Activated naive CD4-positive, alpha-beta T cell treated with anti-CD3 and anti-CD28 coated beads, Interleukin-2, amount 50 U/mL, for 24 hours (primary cell): ENCODE data around the gene RECK.
"Not testable (repeated sequence)": the region's sequence is repeated elsewhere in the genome, so short reads cannot be mapped to it uniquely, and the experiment has no call there.

Experiments
- H3K27ac Mint-ChIP-seq: one replicate; pipeline ENCODE4 v1.8.0; 2021; ENCODE audit warnings: mild to moderate bottlenecking, mixed read lengths
- H3K27me3 Mint-ChIP-seq: one replicate; pipeline ENCODE4 v1.8.0; 2021; ENCODE audit warnings: mixed read lengths
- H3K36me3 Mint-ChIP-seq: one replicate; pipeline ENCODE4 v1.8.0; 2021; ENCODE audit warnings: mixed read lengths
- H3K4me1 Mint-ChIP-seq: one replicate; pipeline ENCODE4 v1.8.0; 2021; ENCODE audit warnings: mixed read lengths
- H3K4me3 Mint-ChIP-seq: one replicate; pipeline ENCODE4 v1.8.0; 2021; ENCODE audit warnings: mild to moderate bottlenecking, mixed read lengths
- H3K9me3 Mint-ChIP-seq: one replicate; pipeline ENCODE4 v1.8.0; 2021; ENCODE audit warnings: mixed read lengths

The RECK gene

DNA sequence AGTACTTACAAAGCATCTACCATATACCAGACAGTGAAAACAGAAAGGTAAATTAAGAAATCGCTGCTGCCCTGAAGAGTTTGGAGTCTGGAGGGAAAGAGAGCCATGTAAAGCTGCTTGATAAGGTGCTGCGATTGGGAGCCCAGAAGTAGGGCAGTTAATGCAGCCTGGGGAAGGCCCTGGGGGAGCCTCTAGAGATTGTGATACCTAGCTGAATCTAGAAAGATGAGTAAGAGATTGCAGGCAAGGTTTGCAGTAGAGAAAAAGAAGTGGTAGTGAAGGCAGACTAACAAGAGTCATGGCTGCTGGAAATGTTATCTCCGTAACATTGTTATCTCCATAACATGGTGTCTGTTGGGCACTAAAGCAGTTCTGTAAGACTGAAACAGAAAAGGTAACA, 75.8 kb downstream of the RECK start:
- peaks cover 2% of the 10 kb centered on the region for H3K36me3 Mint-ChIP-seq
- no peaks in the 10 kb centered on the region for H3K27me3 Mint-ChIP-seq
- no peak overlapping the region for H3K27ac Mint-ChIP-seq
- H3K9me3 Mint-ChIP-seq: no peaks in the 10 kb centered on the region
- H3K4me3 Mint-ChIP-seq: no peak overlapping the region
- H3K4me1 Mint-ChIP-seq: peaks cover 5% of the 10 kb centered on the region

DNA sequence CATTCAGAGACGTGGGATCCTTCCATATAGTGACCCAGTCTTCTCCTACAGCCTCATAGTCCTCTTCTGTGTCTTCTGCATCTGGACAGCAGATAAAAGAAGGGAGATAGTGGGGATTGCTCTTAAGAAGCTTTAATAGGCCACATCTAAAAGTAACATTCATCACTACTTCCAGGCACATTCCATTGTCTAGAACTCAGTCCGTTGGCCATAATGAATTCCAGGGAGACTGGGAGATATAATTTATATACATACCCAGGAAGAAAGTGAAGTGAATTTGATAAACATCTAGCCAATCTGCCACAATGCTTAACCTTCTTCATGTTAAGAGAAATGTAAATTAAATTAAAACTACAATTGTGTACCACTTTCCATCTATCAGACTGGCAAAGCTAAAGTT, 77.3 kb downstream of the RECK start:
- H3K9me3 Mint-ChIP-seq: no peaks in the 10 kb centered on the region
- H3K27me3 Mint-ChIP-seq: no peaks in the 10 kb centered on the region
- peaks cover under 1% of the 10 kb centered on the region for H3K4me1 Mint-ChIP-seq
- peaks cover 5% of the 10 kb centered on the region for H3K36me3 Mint-ChIP-seq
- H3K4me3 Mint-ChIP-seq: no peak overlapping the region
- H3K27ac Mint-ChIP-seq: no peak overlapping the region

DNA sequence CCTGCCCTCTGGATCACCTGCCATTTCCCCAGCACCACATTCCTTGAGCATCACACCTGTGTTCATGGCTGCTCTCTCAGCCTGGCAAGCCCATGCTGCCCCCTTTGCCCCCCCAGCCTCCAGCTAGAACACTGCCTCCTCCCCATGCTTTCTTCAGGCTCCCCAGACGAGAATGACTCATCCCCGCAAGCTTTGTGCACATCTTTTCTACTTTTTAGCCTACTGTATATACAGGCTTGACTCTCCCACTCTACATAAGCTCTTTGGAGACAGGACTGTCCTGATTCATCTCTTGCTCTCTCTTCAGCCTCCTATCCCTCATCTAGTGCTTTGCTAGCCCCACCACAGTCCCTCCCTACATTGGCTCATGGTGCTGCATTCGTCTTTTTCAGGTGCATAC, 79.9 kb downstream of the RECK start:
- Mint-ChIP-seq H3K36me3 (peaks cover 7% of the 10 kb centered on the region), H3K9me3 (no peaks in the 10 kb centered on the region), H3K27me3 (no peaks in the 10 kb centered on the region), H3K4me1 (no peaks in the 10 kb centered on the region), H3K27ac (no peak overlapping the region), H3K4me3 (no peak overlapping the region)

DNA sequence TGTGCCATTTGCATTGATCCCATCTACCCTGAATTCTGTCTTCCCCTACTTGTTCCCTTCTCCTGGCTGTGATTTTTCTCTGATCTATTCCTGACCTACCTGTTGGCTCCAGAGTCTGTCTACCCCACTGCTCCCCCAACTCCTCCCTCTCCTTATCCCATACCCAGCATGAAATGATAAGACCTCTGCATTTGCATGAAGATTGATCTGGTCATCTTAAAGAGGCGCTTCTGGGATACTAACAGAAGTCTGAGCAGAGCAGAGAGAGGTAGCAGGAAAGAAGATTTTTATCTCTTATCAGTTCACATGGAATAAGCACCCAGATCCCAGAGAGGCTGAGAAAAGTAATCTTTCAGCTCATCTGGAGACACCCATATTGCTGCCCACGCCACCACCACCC, 81.5 kb downstream of the RECK start:
- H3K27ac Mint-ChIP-seq: no peak overlapping the region
- H3K9me3 Mint-ChIP-seq: no peaks in the 10 kb centered on the region
- no peak overlapping the region for H3K4me3 Mint-ChIP-seq
- no peaks in the 10 kb centered on the region for H3K27me3 Mint-ChIP-seq
- no peaks in the 10 kb centered on the region for H3K4me1 Mint-ChIP-seq
- peaks cover 8% of the 10 kb centered on the region for H3K36me3 Mint-ChIP-seq

DNA sequence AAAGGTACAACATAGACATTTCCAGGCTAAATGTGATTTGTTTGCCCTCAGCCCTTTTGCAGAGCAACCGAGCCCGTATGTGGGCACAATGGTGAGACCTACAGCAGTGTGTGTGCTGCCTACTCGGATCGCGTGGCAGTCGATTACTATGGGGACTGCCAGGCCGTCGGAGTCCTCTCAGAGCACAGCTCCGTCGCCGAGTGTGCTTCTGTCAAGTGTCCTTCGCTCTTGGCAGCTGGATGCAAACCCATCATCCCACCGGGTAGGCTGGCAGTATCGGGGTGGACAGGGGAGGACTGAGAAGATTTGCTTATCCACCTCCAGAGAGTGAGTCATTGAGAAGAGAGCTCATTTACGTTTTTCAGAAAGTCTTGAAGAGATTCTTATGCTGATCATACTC, 82.0 kb downstream of the RECK start:
- H3K36me3 Mint-ChIP-seq: peaks cover 8% of the 10 kb centered on the region
- H3K27me3 Mint-ChIP-seq: no peaks in the 10 kb centered on the region
- H3K4me1 Mint-ChIP-seq: no peaks in the 10 kb centered on the region
- no peak overlapping the region for H3K27ac Mint-ChIP-seq
- no peak overlapping the region for H3K4me3 Mint-ChIP-seq
- H3K9me3 Mint-ChIP-seq: no peaks in the 10 kb centered on the region

DNA sequence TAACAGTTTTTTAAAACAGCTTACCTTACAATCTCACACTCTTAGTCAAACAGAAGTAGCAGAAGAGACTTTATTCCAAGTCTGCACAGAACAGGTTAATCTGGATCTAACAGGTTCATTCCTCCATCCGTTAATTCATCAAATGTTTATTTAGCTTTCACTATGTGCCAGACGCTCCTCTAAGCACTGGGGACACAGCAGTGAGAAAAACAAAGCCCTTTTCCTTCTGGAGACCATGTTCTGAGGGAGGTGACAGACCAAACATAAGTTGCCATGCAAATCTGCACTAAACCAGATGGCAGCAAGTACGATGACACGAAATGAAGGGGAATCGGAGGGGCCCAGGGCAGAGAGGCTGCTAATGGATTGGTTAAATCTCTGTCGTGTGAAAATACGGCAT, 82.8 kb downstream of the RECK start:
- H3K4me1 Mint-ChIP-seq: no peaks in the 10 kb centered on the region
- H3K9me3 Mint-ChIP-seq: no peaks in the 10 kb centered on the region
- H3K4me3 Mint-ChIP-seq: no peak overlapping the region
- H3K36me3 Mint-ChIP-seq: peaks cover 8% of the 10 kb centered on the region
- H3K27me3 Mint-ChIP-seq: no peaks in the 10 kb centered on the region
- no peak overlapping the region for H3K27ac Mint-ChIP-seq

DNA sequence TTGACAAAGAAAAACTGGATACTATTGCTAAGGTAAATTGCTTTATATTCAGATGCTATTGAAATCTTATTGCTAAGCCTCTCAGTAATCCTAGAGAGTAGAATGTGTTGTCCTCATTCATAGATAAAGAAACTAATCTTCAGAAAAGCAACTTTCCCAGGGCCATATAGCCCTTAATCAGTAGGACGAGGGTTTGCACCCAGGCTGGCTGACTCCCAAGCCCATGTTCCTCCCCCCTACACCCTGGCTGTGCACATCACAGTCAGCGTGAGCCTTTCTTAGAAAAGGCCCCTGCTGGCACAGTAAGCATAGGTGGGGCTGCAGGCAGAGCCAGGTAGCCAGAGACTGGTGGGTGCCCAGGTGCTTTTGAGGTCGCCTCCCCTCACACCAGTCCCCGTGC, 84.0 kb downstream of the RECK start:
- Mint-ChIP-seq H3K4me3 (no peak overlapping the region), H3K27ac (no peak overlapping the region), H3K36me3 (peaks cover 8% of the 10 kb centered on the region), H3K27me3 (no peaks in the 10 kb centered on the region), H3K9me3 (no peaks in the 10 kb centered on the region), H3K4me1 (peaks cover 7% of the 10 kb centered on the region)

DNA sequence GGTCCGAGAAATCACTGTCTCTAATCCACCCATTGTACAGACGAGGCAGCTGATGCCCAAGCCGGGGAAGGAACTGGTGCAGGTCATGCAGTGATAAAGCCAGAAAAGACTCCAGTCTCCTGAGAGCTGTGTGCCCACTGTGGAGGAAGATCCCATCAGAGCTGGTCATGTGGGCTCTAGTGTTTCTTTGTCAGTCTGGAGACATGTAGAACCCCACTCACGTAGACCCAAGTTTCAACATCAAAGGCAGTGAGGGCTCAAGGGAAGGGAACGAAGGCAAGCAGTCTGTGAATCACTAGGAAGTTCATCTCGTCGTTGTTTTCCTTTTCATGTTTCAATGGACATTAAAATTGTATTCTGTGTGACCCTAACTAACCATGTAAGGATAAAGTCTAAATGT, 85.3 kb downstream of the RECK start:
- Mint-ChIP-seq H3K9me3 (no peaks in the 10 kb centered on the region), H3K36me3 (peaks cover 7% of the 10 kb centered on the region), H3K27me3 (no peaks in the 10 kb centered on the region), H3K27ac (no peak overlapping the region), H3K4me1 (peaks cover 10% of the 10 kb centered on the region), H3K4me3 (no peak overlapping the region)

DNA sequence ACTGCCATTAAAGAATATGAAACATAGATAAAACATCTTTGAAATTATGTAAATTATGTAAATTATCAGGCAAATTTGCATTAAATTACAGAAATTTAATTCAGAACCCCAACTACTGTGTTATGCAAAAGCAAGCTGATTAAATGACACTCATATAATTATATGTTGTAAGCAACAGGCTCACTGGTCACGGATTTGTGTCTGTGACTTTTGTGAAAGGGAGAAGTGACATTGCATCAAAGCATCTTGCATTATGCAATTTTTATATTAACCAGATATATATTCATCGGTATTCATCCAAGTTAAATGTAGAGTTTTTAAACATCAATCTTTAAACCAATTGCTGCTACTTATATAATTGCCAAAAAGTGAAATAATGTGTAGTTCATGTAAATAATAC, 86.8 kb downstream of the RECK start:
- H3K9me3 Mint-ChIP-seq: no peaks in the 10 kb centered on the region
- no peak overlapping the region for H3K4me3 Mint-ChIP-seq
- H3K27me3 Mint-ChIP-seq: no peaks in the 10 kb centered on the region
- no peak overlapping the region for H3K27ac Mint-ChIP-seq
- H3K36me3 Mint-ChIP-seq: peaks cover 3% of the 10 kb centered on the region
- H3K4me1 Mint-ChIP-seq: peaks cover 24% of the 10 kb centered on the region

DNA sequence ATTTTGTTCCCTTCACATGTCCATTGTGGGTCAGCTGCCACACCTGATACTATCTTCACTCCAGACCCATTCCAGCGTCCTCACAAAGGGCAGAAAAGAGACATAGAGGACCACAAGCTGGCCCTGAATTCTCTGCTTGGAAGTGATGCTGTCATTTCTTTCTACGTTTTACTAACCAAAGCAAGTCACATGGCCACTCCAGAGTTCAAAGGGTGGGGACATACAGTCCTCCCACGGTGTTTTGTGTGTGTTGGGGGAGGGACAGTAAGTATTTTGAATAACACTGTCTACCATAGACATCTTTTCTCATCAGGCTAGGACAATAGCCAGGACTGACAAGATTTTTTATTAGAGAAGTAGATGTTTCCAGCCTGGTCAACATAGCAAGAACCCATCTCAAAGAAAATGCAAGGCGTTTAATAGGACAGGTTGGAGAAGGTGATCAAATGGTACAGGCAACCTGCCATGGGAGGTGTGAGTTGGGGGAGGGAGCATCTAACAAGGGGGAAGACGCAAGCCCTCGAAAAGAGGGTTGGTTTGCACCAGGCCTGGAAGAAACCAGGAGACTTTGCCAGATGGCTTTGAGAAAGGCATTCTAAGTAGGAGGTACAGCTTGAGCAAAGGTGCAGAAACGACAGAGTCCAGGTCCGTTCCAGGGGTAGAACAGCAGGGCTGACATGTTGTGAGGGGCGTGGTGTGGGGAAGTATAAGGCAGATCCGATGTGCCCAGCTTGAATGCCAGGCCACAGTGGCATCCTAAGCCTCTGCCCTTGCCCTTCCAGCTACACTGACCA, 88.5 kb downstream of the RECK start:
- H3K4me3 Mint-ChIP-seq: no peak overlapping the region
- H3K4me1 Mint-ChIP-seq: peaks cover 24% of the 10 kb centered on the region
- no peaks in the 10 kb centered on the region for H3K9me3 Mint-ChIP-seq
- no peak overlapping the region for H3K27ac Mint-ChIP-seq
- no peaks in the 10 kb centered on the region for H3K27me3 Mint-ChIP-seq
- peaks cover 3% of the 10 kb centered on the region for H3K36me3 Mint-ChIP-seq

DNA sequence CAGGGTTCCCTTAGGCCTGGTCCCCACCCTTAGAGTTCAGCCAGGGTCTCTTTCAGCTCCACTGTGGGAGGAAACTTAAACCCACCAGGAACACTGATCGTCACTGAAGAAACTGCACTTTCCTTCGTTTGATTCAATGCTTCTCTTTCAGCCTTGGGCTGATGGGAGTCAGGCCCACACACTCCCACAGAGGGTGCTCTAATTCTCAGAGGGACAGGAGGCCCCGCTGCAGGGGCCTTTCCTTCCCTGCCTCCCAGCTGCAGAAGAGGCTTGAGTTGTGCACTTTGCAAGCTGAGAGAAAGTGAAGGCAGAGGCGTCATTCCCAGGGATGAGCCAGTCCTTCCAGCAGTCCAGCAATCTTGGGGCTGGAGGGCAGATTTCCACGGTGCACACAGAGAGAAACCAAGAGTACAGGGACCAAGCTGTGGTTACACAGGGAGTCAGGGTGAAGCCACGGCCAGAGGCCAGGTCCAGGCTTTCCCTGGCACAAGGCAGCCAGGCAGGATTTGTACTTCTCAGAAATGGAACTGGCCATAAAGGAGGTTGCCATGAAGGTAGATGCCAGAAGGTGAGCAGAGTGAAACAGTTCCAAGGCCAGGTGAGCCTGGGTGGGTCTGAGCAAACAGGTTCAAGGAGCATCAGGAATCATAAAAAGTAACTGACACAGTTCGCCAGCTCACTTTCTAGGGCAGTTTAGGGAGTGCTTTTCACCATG, 89.5 kb downstream of the RECK start:
- no peaks in the 10 kb centered on the region for H3K27me3 Mint-ChIP-seq
- no peak overlapping the region for H3K27ac Mint-ChIP-seq
- H3K9me3 Mint-ChIP-seq: no peaks in the 10 kb centered on the region
- H3K4me3 Mint-ChIP-seq: no peak overlapping the region
- H3K4me1 Mint-ChIP-seq: peaks cover 24% of the 10 kb centered on the region
- H3K36me3 Mint-ChIP-seq: peaks cover 3% of the 10 kb centered on the region

DNA sequence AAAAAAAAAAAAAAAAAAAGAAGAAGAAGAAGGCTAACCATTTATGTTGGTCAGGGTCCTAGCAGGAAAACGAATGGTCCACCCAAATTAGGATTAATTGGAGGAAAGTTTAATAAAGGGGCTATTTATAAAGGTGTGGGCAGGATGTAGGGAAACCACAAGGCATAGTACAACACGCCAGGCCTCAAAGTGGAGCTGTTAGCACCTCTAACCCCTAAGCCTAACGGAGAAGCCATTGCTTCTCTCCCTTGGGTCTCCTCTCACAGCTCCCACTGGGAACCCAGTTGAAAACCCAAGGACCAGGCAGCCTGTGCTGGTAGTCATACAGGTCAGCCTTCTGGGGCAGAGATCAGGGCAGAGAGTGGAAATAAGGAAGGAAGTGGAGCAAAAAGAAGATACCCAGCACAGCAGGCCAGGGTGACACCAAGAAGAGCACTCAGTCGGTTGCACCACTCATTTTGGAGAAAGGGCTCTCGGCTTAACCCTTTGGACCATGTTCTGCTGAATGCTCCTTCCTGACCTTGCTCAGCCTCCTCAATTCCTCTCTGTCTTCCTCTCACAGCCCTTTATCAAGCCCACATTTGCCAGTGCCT, 91.0 kb downstream of the RECK start:
- Mint-ChIP-seq H3K9me3 (no peaks in the 10 kb centered on the region), H3K4me3 (no peak overlapping the region), H3K27me3 (no peaks in the 10 kb centered on the region), H3K36me3 (no peaks in the 10 kb centered on the region), H3K27ac (no peak overlapping the region), H3K4me1 (peaks cover 24% of the 10 kb centered on the region)

DNA sequence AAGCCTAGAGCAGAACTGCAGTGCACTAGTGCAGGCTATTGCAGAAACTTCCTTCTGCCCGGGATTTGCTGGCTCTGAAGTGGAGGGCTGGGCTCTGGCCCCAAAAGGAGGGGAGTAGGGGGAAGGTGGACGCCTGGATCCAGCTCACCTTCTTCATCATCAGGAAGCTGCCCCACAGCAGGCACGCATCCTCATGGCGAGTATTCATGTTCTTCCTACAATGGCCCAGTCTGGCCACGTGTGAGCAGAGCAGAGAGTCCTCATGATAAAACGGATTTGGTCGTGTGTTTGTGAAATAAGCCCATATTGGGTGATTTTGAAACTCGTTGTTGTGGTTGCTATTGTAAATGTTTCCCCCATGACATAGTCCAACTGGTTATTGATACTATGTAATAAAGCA, 91.6 kb downstream of the RECK start:
- Mint-ChIP-seq H3K4me3 (no peak overlapping the region), H3K27me3 (no peaks in the 10 kb centered on the region)

DNA sequence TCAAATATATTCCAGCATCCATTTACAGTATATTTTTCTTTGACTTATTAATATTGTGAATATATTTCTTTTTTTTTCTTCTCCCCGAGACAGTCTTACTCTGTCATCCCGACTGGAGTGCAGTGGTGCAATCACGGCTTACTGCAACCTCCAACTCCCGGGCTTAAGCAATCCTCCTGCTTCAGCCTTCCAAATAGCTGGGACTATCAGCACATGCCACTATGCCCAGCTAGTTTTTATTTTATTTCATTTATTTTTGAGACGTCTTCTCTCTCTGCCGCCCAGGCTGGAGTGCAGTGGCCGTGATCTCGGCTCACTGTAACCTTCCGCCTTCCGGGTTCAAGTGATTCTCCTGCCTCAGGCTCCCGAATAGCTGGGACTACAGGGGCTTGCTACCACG, 92.4 kb downstream of the RECK start:
- Mint-ChIP-seq H3K4me1 (peaks cover 24% of the 10 kb centered on the region), H3K27ac (no peak overlapping the region), H3K36me3 (no peaks in the 10 kb centered on the region), H3K9me3 (no peaks in the 10 kb centered on the region), H3K27me3 (no peaks in the 10 kb centered on the region), H3K4me3 (no peak overlapping the region)

More for the DNA sequence above, 91.6 kb downstream of the RECK start:
- Mint-ChIP-seq H3K36me3 (no peaks in the 10 kb centered on the region), H3K4me1 (peaks cover 24% of the 10 kb centered on the region), H3K27ac (no peak overlapping the region), H3K9me3 (no peaks in the 10 kb centered on the region)

DNA sequence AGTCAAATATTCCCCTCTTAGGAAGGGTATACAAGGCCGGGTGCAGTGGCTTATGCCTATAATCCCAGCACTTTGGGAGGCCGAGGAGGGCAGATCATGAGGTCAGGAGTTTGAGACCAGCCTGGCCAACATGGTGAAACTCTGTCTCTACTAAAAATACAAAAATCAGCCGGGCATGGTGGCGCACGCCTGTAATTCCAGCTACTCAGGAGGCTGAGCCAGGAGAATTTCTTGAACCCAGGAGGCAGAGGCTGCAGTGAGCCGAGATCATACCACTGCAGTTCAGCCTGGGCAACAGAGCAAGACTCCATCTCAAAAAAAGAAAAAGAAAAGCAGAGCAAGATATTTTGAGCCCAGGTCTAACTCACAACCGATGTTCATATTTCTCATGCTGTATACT, 95.0 kb downstream of the RECK start:
- H3K27ac Mint-ChIP-seq, H3K36me3 Mint-ChIP-seq, H3K4me3 Mint-ChIP-seq, H3K9me3 Mint-ChIP-seq, H3K27me3 Mint-ChIP-seq: not testable (repeated sequence)
- H3K4me1 Mint-ChIP-seq: peaks cover 24% of the 10 kb centered on the region

DNA sequence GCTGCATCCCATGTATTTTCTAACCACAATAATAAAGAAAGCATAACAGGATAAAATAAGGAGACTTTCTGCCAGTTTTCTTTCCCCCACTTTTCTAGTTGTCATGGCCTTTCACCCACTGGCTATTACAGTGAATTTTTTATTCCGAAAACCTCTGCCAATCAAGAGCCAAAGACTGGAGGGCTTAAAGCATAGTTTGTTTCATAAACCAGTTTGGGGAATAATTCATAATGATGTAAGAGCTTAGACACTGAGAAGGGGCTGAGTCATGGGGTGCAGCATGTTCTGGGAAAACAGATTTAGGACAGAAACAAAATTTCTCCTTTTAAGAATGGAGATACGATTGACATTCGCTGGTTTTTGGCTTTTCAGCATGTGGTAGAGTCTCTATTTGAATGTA, 95.4 kb downstream of the RECK start:
- peak overlapping the region; percentile 4 for H3K27ac Mint-ChIP-seq
- H3K4me1 Mint-ChIP-seq: peaks cover 21% of the 10 kb centered on the region
- H3K9me3 Mint-ChIP-seq: no peaks in the 10 kb centered on the region
- no peak overlapping the region for H3K4me3 Mint-ChIP-seq
- no peaks in the 10 kb centered on the region for H3K36me3 Mint-ChIP-seq
- no peaks in the 10 kb centered on the region for H3K27me3 Mint-ChIP-seq
